Body of pancreas (tissue), 4 donors: ENCODE data around the gene CROCC2. TPM values are rescaled to one million over a fixed set of nuclear protein-coding genes. Genes with fewer than 3 reads are reported as not detected.
A peak's percentile ranks its signal among the peaks of the same experiment; 100 is the strongest.

Experiments
- ATAC-seq: fragments of 150-250 bp; one replicate; pipeline ENCODE4 v1.9.1; 2016
- DNase-seq, 4 donors: peaks; one replicate each; pipeline ENCODE4 v3.0.0-alpha.2; 2019
- H3K27ac ChIP-seq, 4 donors: fragments of 200-600 bp; sonication (generic); 1 replicate in 3 of 4; 2 replicates in 1 of 4; pipeline versions ENCODE4 v1.5.1 to v1.6.1; 2016 to 2019; ENCODE audit warnings: mild to moderate bottlenecking in 1 of 4, mixed read lengths in 1 of 4, moderate library complexity in 1 of 4
- H3K27me3 ChIP-seq, 2 donors: fragments of 200-600 bp; sonication (generic); one replicate each; pipeline ENCODE4 v1.6.0; 2016; ENCODE audit warnings: mild to moderate bottlenecking in 1 of 2
- H3K36me3 ChIP-seq, 2 donors: fragments of 200-600 bp; sonication (generic); replicated peaks in 1 of 2; 2 replicates each; pipeline ENCODE4 v1.5.1; 2016; ENCODE audit warnings: low read depth in 2 of 2; ENCODE audit not compliant: insufficient read depth in 1 of 2
- H3K4me1 ChIP-seq: fragments of 200-600 bp; sonication (generic); one replicate; pipeline ENCODE4 v1.6.0; 2016
- H3K4me3 ChIP-seq, 2 donors: fragments of 200-600 bp; sonication (generic); 1 replicate in 1 of 2; 2 replicates in 1 of 2; pipeline ENCODE4 v1.5.1; 2016 to 2019
- H3K9me3 ChIP-seq, 3 donors: fragments of 200-600 bp; sonication (generic); 1 replicate in 2 of 3; 2 replicates in 1 of 3; pipeline ENCODE4 v1.5.1; 2016
- CTCF ChIP-seq, 7 experiments: fragments of 450-650 bp in 4 of 7; fragments of 200-600 bp in 3 of 7; sonication (generic) in 3 of 7; IDR thresholded peaks; one replicate each; pipeline ENCODE4 v1.5.1; 2016 to 2019; ENCODE audit warnings: antibody characterized with exemption in 7 of 7
- POLR2A ChIP-seq, 3 donors: fragments of 450-650 bp; IDR thresholded peaks; one replicate each; pipeline ENCODE4 v1.6.1; 2016; ENCODE audit warnings: antibody characterized with exemption in 3 of 3, mild to moderate bottlenecking in 2 of 3
- WGBS, 2 donors: methylation state at CpG; one replicate each; pipeline ENCODE4 v1.1.5; 2017; 5-methylcytosine and 5-hydroxymethylcytosine counted together
- intact Hi-C: fragments of 100-400 bp; cut with DNase I; formaldehyde crosslinking; loops from one replicate; pipeline ENCODE4 v1.15.1; 2023
- total RNA-seq, 2 donors: library from RNA; depleted of rRNA; stranded (reverse); fragments of >200 nt; gene quantifications; one replicate each; pipeline ENCODE4 v1.1.0, GENCODE V29; 2016

Gene CROCC2
- total RNA-seq, 2 donors from 2014 or later = under 0.01 TPM; not detected in 1

GRCh38 chr2:240913810-240914644 is 7.9 kb downstream of the CROCC2 start:
- H3K36me3 ChIP-seq = no peaks in the 10 kb centered on the region
- intact Hi-C loops = no loop called here
- peak; percentile 48 for ATAC-seq
- DNase-seq = peak; percentile 55 to 75 (median 63)
- H3K4me3 ChIP-seq = no peak overlapping the region
- H3K27me3 ChIP-seq = no peaks in the 10 kb centered on the region
- peak overlapping the region in 1 of 4 donors; percentile 4 for H3K27ac ChIP-seq
- peaks cover 12% of the 10 kb centered on the region for H3K4me1 ChIP-seq
- H3K9me3 ChIP-seq = no peaks in the 10 kb centered on the region
- peak; percentile 57 to 87 (median 73) for TF ChIP-seq CTCF (IDR thresholded peaks at IDR 0.05)
- TF ChIP-seq POLR2A (IDR thresholded peaks at IDR 0.05) = no peak
- WGBS, 2 donors = 29 to 33% methylated on average over 19 to 36 of the region's 36 CpGs

- ATAC-seq (no peak), DNase-seq (peak in 1 of 4 donors; percentile 6)
- no peak overlapping the region for H3K4me3 ChIP-seq
- 48 to 60% methylated on average over 9 to 25 of the region's 25 CpGs for WGBS, 2 donors
- peaks cover 12% of the 10 kb centered on the region for H3K4me1 ChIP-seq
- no peak overlapping the region for H3K27ac ChIP-seq
- TF ChIP-seq CTCF (IDR thresholded peaks at IDR 0.05) = no peak
- TF ChIP-seq POLR2A (IDR thresholded peaks at IDR 0.05) = no peak
- no peaks in the 10 kb centered on the region for H3K36me3 ChIP-seq
- no peaks in the 10 kb centered on the region for H3K27me3 ChIP-seq
- no peaks in the 10 kb centered on the region for H3K9me3 ChIP-seq
- intact Hi-C loops = no loop called here
Measured at GRCh38 chr2:240914645-240915525, 8.7 kb downstream of the CROCC2 start.

- DNase-seq (peak in 1 of 4 donors; percentile 8), ATAC-seq (no peak)
- TF ChIP-seq CTCF (IDR thresholded peaks at IDR 0.05) = no peak
- no peak for TF ChIP-seq POLR2A (IDR thresholded peaks at IDR 0.05)
- no peak overlapping the region for H3K27ac ChIP-seq
- WGBS, 2 donors = 41 to 47% methylated on average over 22 to 30 of the region's 34 CpGs
- H3K9me3 ChIP-seq = no peaks in the 10 kb centered on the region
- no peaks in the 10 kb centered on the region for H3K36me3 ChIP-seq
- peaks cover 12% of the 10 kb centered on the region for H3K4me1 ChIP-seq
- intact Hi-C loops = no loop called here
- H3K27me3 ChIP-seq = no peaks in the 10 kb centered on the region
- H3K4me3 ChIP-seq = no peak overlapping the region
Measured at GRCh38 chr2:240915526-240916341, 9.6 kb downstream of the CROCC2 start.

GRCh38 chr2:240916571-240917008 is 10.5 kb downstream of the CROCC2 start:
- DNase-seq = peak in 3 of 4 donors; percentile 31 to 49 (median 39)
- H3K27ac ChIP-seq = no peak overlapping the region
- 29 to 60% methylated on average over 2 to 22 of the region's 24 CpGs for WGBS, 2 donors
- no peaks in the 10 kb centered on the region for H3K27me3 ChIP-seq
- H3K9me3 ChIP-seq = no peaks in the 10 kb centered on the region
- no peak overlapping the region for H3K4me3 ChIP-seq
- H3K4me1 ChIP-seq = peaks cover 12% of the 10 kb centered on the region
- intact Hi-C loops = no loop called here
- TF ChIP-seq POLR2A (IDR thresholded peaks at IDR 0.05) (no peak), CTCF (IDR thresholded peaks at IDR 0.05) (no peak)
- ATAC-seq = peak; percentile 31
- H3K36me3 ChIP-seq = no peaks in the 10 kb centered on the region
